T47D (cell line): Measurements from ENCODE around the gene ATP13A5.

Source experiments
- DNase-seq, 2 experiments: peaks; one replicate each; pipeline versions ENCODE4 v3.0.0 to v3.0.0-alpha.2; 2011 to 2012; ENCODE audit warnings: low read depth in 1 of 2, low spot score in 1 of 2
- JUND ChIP-seq: IDR thresholded peaks from 2 replicates; pipeline ENCODE4 v1.6.1; 2012; ENCODE audit warnings: low read depth
- in situ Hi-C: cut with HindIII; loops from 2 replicates; pipeline ENCODE4 v1.10.0; 2016; ENCODE audit warnings: low sequenced_read_pairs, low pct_unique_long_range_greater_than_20kb

ATP13A5 gene

GRCh38 chr3:193295985-193296384, 82.6 kb downstream of the ATP13A5 start:
- no peak for DNase-seq
- in situ Hi-C loops, result no loop called here
- no peak for TF ChIP-seq JUND

- in situ Hi-C loops, result no loop called here
- no peak for TF ChIP-seq JUND
These were observed 86.2 kb downstream of the ATP13A5 start for GRCh38 chr3:193292386-193292785.

GRCh38 chr3:193271101-193271840, 107.3 kb downstream of the ATP13A5 start:
- in situ Hi-C loops, result no loop called here
- no peak for TF ChIP-seq JUND
- no peak for DNase-seq

More at GRCh38 chr3:193292386-193292785, 86.2 kb downstream of the ATP13A5 start:
- DNase-seq, result no peak

GRCh38 chr3:193270451-193270850, 108.1 kb downstream of the ATP13A5 start:
- DNase-seq, result no peak
- in situ Hi-C loops, result no loop called here
- no peak for TF ChIP-seq JUND

- in situ Hi-C loops, result no loop called here
- DNase-seq, result no peak
- TF ChIP-seq JUND, result no peak
These were observed 109.1 kb downstream of the ATP13A5 start for GRCh38 chr3:193269343-193270028.

- in situ Hi-C loops, result no loop called here
- no peak for TF ChIP-seq JUND
These were observed 115.8 kb downstream of the ATP13A5 start for GRCh38 chr3:193262707-193263106.

GRCh38 chr3:193261970-193262369, 116.6 kb downstream of the ATP13A5 start:
- in situ Hi-C loops, result no loop called here
- TF ChIP-seq JUND, result no peak
- DNase-seq, result no peak

More at GRCh38 chr3:193262707-193263106, 115.8 kb downstream of the ATP13A5 start:
- peak in 1 of 2 experiments; percentile 52 for DNase-seq

- no peak for DNase-seq
- in situ Hi-C loops, result no loop called here
- TF ChIP-seq JUND, result no peak
These were observed 124.4 kb downstream of the ATP13A5 start for GRCh38 chr3:193253986-193254660.

GRCh38 chr3:193250492-193250891, 128.1 kb downstream of the ATP13A5 start:
- TF ChIP-seq JUND, result no peak
- DNase-seq, result no peak

GRCh38 chr3:193248848-193249468, 129.6 kb downstream of the ATP13A5 start:
- in situ Hi-C loops, result no loop called here
- no peak for TF ChIP-seq JUND
- DNase-seq, result no peak

More at GRCh38 chr3:193250492-193250891, 128.1 kb downstream of the ATP13A5 start:
- in situ Hi-C loops, result no loop called here

GRCh38 chr3:193243571-193243970, 135.0 kb downstream of the ATP13A5 start:
- no peak for DNase-seq
- in situ Hi-C loops, result no loop called here
- no peak for TF ChIP-seq JUND

- in situ Hi-C loops, result no loop called here
- no peak for TF ChIP-seq JUND
- DNase-seq, result no peak
These were observed 136.8 kb downstream of the ATP13A5 start for GRCh38 chr3:193241716-193242115.
